Gastrocnemius medialis (tissue), 4 donors: ENCODE measurements around the gene SMYD5. TPM values are rescaled to one million over a fixed set of nuclear protein-coding genes. Genes with fewer than 3 reads are reported as not detected.

ENCODE experiments used
- ATAC-seq, 2 donors: fragments of 150-250 bp; one replicate each; pipeline ENCODE4 v1.9.1; 2016
- DNase-seq, 2 donors: peaks; one replicate each; pipeline ENCODE4 v3.0.0-alpha.2; 2019
- H3K27ac ChIP-seq, 4 donors: fragments of 200-600 bp; sonication (generic); 1 replicate in 1 of 4; 2 replicates in 3 of 4; pipeline ENCODE4 v1.5.1; 2016 to 2018; ENCODE audit warnings: mild to moderate bottlenecking in 2 of 4, moderate library complexity in 1 of 4
- H3K27me3 ChIP-seq, 3 donors: fragments of 200-600 bp; sonication (generic) in 2 of 3; 1 replicate in 1 of 3; 2 replicates in 2 of 3; pipeline versions ENCODE4 v1.5.1 to v1.6.0; 2016 to 2019; ENCODE audit warnings: mild to moderate bottlenecking in 1 of 3, moderate library complexity in 1 of 3
- H3K36me3 ChIP-seq, 2 donors: fragments of 200-600 bp; sonication (generic) in 1 of 2; one replicate each; pipeline ENCODE4 v1.5.1; 2017 to 2018
- H3K4me1 ChIP-seq, 2 donors: fragments of 200-600 bp; sonication (generic) in 1 of 2; one replicate each; pipeline ENCODE4 v1.5.1; 2016 to 2017; ENCODE audit warnings: mild to moderate bottlenecking in 2 of 2
- H3K4me3 ChIP-seq, 4 donors: fragments of 200-600 bp; sonication (generic) in 3 of 4; 1 replicate in 1 of 4; 2 replicates in 3 of 4; pipeline ENCODE4 v1.5.1; 2016 to 2019; ENCODE audit warnings: mild to moderate bottlenecking in 2 of 4
- H3K9me3 ChIP-seq, 3 donors: fragments of 200-600 bp; sonication (generic) in 2 of 3; 1 replicate in 1 of 3; 2 replicates in 2 of 3; pipeline ENCODE4 v1.5.1; 2016 to 2019
- POLR2A ChIP-seq, 2 donors: fragments of 450-650 bp; IDR thresholded peaks; one replicate each; pipeline ENCODE4 v1.6.1; 2017; ENCODE audit warnings: antibody characterized with exemption in 2 of 2, mild to moderate bottlenecking in 2 of 2, moderate library complexity in 2 of 2
- in situ Hi-C, 4 donors: fragments of 200-750 bp; cut with MboI; loops; one replicate each; pipeline versions ENCODE4 v1.15.0 to v1.8.0; 2017; ENCODE audit warnings: low sequenced_read_pairs in 4 of 4
- intact Hi-C: fragments of 100-400 bp; cut with DNase I; formaldehyde crosslinking; loops from one replicate; pipeline ENCODE4 v1.15.1; 2023; ENCODE audit warnings: low total_unique reads
- total RNA-seq, 4 donors: library from RNA; depleted of rRNA; stranded (reverse); fragments of >200 nt; gene quantifications; one replicate each; pipeline versions ENCODE4 v1.1.0 to v1.2.3, GENCODE V29; 2016
- TF ChIP-seq, protein P1 (sequence below), 5 experiments: fragments of 450-650 bp in 3 of 5; fragments of 200-600 bp in 2 of 5; sonication (generic) in 2 of 5; IDR thresholded peaks in 4 of 5; conservative IDR thresholded peaks in 1 of 5; 1 replicate in 4 of 5; 2 replicates in 1 of 5; pipeline ENCODE4 v1.5.1; 2016 to 2019; ENCODE audit warnings: antibody characterized with exemption in 5 of 5, mild to moderate bottlenecking in 3 of 5, moderate library complexity in 3 of 5

The SMYD5 gene
- total RNA-seq, 4 donors from 2014 or later = 9.8 to 17.7 (median 13.7) TPM

DNA sequence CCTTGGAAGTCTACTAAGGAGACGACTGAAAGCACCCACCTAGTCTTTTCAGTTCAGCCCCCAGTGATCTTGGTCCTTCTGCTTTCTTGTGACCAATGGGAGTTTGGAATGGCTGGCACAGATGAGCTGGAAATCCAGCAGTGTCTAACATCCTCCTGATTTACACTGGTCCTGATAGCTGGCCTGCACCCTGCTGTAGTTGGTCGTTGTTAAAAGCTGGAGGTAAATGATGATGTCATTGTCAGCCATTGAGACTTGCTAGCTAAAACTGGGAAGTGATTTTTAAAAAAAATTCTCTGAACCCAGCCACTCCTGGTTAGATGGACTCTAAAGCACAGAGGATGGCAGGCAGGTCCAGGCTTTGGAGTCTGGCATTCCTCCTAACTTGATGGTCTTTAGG, 39.4 kb downstream of the SMYD5 start:
- TF ChIP-seq, protein P1, sequence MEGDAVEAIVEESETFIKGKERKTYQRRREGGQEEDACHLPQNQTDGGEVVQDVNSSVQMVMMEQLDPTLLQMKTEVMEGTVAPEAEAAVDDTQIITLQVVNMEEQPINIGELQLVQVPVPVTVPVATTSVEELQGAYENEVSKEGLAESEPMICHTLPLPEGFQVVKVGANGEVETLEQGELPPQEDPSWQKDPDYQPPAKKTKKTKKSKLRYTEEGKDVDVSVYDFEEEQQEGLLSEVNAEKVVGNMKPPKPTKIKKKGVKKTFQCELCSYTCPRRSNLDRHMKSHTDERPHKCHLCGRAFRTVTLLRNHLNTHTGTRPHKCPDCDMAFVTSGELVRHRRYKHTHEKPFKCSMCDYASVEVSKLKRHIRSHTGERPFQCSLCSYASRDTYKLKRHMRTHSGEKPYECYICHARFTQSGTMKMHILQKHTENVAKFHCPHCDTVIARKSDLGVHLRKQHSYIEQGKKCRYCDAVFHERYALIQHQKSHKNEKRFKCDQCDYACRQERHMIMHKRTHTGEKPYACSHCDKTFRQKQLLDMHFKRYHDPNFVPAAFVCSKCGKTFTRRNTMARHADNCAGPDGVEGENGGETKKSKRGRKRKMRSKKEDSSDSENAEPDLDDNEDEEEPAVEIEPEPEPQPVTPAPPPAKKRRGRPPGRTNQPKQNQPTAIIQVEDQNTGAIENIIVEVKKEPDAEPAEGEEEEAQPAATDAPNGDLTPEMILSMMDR (IDR thresholded peaks at IDR 0.05 in 4 of 5, conservative IDR thresholded peaks at IDR 0.05 in 1 of 5) = no peak
- no peak for TF ChIP-seq POLR2A (IDR thresholded peaks at IDR 0.05)
- in situ Hi-C loops = no loop called here
- ATAC-seq = no peak
- Histone ChIP-seq H3K9me3 (no peaks in the 10 kb centered on the region), H3K36me3 (peaks cover 0 to 65% of the 10 kb centered on the region in 2 donors), H3K4me3 (no peak overlapping the region), H3K27ac (no peak overlapping the region), H3K27me3 (no peaks in the 10 kb centered on the region), H3K4me1 (peaks cover 0 to 5% of the 10 kb centered on the region in 2 donors)
- intact Hi-C loops = no loop called here
- no peak for DNase-seq

DNA sequence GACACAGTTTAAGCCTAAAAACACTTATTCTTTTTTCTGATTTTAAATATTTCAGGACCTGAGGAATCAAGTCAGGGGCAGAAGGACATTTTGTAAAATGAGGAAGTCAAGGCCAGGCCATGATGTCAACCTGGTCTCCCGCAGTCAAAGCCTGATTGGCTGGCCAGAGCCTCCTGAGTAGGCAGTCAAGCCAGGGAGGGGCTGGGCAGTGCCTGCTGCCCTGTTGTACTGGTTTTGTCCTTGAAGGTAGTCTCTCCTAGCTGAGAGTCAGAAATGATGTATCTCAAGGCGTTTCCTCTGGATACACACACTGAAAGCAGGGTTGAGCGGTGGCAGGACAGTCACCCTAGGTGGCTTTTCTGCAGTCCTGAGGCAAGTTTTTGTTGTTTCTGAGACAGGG, 39.9 kb downstream of the SMYD5 start:
- DNase-seq = no peak
- Histone ChIP-seq H3K4me1 (peaks cover 0 to 5% of the 10 kb centered on the region in 2 donors), H3K36me3 (peaks cover 0 to 60% of the 10 kb centered on the region in 2 donors), H3K4me3 (no peak overlapping the region), H3K27ac (no peak overlapping the region), H3K9me3 (no peaks in the 10 kb centered on the region), H3K27me3 (no peaks in the 10 kb centered on the region)
- intact Hi-C loops (no loop called here), in situ Hi-C loops (no loop called here)
- TF ChIP-seq, protein P1 (IDR thresholded peaks at IDR 0.05 in 4 of 5, conservative IDR thresholded peaks at IDR 0.05 in 1 of 5) = no peak
- no peak for TF ChIP-seq POLR2A (IDR thresholded peaks at IDR 0.05)
- no peak for ATAC-seq

DNA sequence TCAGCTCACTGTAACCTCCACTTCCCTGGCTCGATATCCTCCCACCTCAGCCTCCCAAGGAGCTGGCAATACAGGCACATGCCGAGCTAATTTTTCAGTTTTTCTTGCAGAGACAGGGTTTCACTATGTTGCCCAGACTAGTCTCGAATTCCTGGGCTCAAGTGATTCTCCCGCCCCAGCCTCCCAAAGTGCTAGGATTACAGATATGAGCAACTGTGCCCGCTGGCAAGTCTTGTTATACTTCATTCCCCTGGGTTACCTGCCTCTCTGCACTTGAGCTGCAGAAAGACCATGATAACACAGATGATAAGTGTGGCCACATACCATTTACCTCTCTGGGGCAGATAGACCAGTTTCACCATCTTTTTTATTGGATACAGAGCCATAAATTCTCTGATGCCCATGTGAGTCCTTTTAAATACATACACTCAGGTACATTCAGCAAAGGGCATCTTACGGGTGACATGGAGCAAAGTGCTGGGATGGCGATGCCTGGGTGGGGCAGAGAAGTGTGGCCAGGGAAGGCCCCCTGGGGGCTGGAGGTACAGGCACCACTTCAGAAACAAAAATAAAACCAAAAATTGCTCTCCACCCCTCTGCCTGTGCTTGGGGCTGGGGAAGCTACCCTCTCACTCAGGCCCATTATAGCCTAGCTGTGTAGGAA, 40.4 kb downstream of the SMYD5 start:
- intact Hi-C loops = no loop called here
- peaks cover 0 to 5% of the 10 kb centered on the region in 2 donors for H3K4me1 ChIP-seq
- in situ Hi-C loops = no loop called here
- DNase-seq = no peak
- H3K27ac ChIP-seq = no peak overlapping the region
- H3K27me3 ChIP-seq = no peaks in the 10 kb centered on the region
- TF ChIP-seq, protein P1 (IDR thresholded peaks at IDR 0.05 in 4 of 5, conservative IDR thresholded peaks at IDR 0.05 in 1 of 5) = no peak
- no peak for TF ChIP-seq POLR2A (IDR thresholded peaks at IDR 0.05)
- no peak overlapping the region for H3K4me3 ChIP-seq
- ATAC-seq = no peak
- no peaks in the 10 kb centered on the region for H3K9me3 ChIP-seq
- H3K36me3 ChIP-seq = peaks cover 0 to 54% of the 10 kb centered on the region in 2 donors

DNA sequence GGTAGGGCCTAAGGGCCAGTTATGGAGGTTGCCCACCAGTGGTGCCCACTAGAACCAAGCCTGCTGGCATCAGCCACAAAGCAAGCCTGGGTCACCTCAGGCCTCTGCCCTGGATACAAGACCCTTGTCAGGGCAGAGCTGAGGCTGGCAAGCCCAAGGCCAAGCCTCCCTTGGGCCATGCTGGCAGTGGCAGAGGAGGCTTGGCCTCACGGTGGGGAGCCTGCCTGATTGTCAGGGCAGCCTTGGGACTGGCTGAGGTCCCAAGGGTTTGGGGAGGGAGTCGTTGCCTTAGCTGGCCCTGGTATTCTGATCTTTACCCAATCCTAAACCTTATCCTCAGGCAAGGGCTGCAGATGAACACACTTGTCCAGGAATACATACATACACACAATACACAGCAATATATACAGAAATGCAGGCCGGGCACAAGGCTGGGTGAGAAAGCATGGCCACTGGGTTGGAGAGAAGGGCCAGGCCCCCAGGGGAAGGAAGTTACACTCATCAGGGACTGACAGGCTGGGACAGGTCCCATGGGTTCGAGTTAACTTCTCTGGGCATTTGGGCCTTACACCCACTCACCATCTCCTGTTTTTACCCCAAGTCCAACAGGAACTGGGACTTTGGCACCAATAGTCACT, 41.1 kb downstream of the SMYD5 start:
- in situ Hi-C loops (no loop called here), intact Hi-C loops (no loop called here)
- H3K36me3 ChIP-seq = peaks cover 0 to 48% of the 10 kb centered on the region in 2 donors
- ATAC-seq = no peak
- H3K4me1 ChIP-seq = peaks cover 0 to 5% of the 10 kb centered on the region in 2 donors
- no peak overlapping the region for H3K27ac ChIP-seq
- H3K27me3 ChIP-seq = no peaks in the 10 kb centered on the region
- TF ChIP-seq, protein P1 (IDR thresholded peaks at IDR 0.05 in 4 of 5, conservative IDR thresholded peaks at IDR 0.05 in 1 of 5) = no peak
- TF ChIP-seq POLR2A (IDR thresholded peaks at IDR 0.05) = no peak
- no peaks in the 10 kb centered on the region for H3K9me3 ChIP-seq
- DNase-seq = no peak
- no peak overlapping the region for H3K4me3 ChIP-seq
